GM12873 (cell line): ENCODE results near the gene PFKFB2.

Source experiments
- CTCF ChIP-seq: IDR thresholded peaks from 2 replicates; pipeline ENCODE4 v1.5.1; 2012; ENCODE audit warnings: low read depth, mild to moderate bottlenecking, moderate library complexity, low read length, control low read depth; ENCODE audit not compliant: insufficient read depth; ENCODE audit errors: missing control alignments

Gene PFKFB2

GRCh38 chr1:207048041-207048440 is 5.0 kb upstream of the PFKFB2 start:
- TF ChIP-seq CTCF = no peak

- no peak for TF ChIP-seq CTCF
These were observed 4.0 kb upstream of the PFKFB2 start for GRCh38 chr1:207049054-207049453.

GRCh38 chr1:207049514-207049913 is 3.6 kb upstream of the PFKFB2 start:
- TF ChIP-seq CTCF = no peak

- peak; percentile 73 for TF ChIP-seq CTCF
These were observed 3.1 kb upstream of the PFKFB2 start for GRCh38 chr1:207049974-207050391.

- no peak for TF ChIP-seq CTCF
These were observed 2.4 kb upstream of the PFKFB2 start for GRCh38 chr1:207050480-207051190.

GRCh38 chr1:207051191-207051943 is 1.7 kb upstream of the PFKFB2 start, which contains the start of gene YOD1:
Gene YOD1, minus strand, starts transcription at chr1:207051208. Its CDS starts 178 bp downstream, at chr1:207051030.
- no peak for TF ChIP-seq CTCF

- no peak for TF ChIP-seq CTCF
These were observed 1.4 kb downstream of the PFKFB2 start for GRCh38 chr1:207054491-207054890.
